ENCODE results near the gene ASPM.

ASPM gene

DNA sequence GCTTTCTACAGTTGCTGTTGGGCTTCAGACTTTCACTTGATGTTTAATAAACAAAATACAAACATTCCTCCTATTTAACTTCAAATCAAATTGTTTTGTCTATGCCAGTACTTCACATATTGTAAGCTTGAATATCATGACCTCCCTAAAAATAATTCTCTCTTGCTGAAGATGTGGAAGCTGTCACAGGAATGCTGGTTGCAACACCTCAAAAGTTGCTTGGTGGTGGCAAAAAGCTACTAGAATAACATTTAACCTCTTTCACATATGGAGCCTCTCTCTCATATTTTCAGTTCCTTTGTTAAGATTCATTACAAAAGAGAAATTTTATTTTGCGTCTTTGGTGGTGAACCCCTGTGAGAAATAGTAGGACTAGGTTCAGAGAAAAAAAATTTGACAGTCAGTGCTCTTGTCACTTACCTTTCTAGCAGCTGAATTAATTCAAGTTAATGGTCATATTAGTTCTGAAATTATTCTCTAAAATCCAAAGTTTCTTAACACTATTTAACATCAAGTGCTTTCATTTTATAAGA, 53.9 kb downstream of the ASPM start:
- Histone ChIP-seq H3K9ac (ENCODE audit: low read length in 5 of 5) (no peak overlapping the region), H3K27me3 (ENCODE audit: control insufficient read depth in 5 of 5, insufficient read depth in 4 of 5, low read length in 5 of 5) (no peaks in the 10 kb centered on the region), H3K4me1 (ENCODE audit: control insufficient read depth in 5 of 5, insufficient read depth in 5 of 5, low read length in 5 of 5) (peaks cover 0 to 4% (median 0%) of the 10 kb centered on the region in 5 donors), H3K36me3 (ENCODE audit: control insufficient read depth in 5 of 5, insufficient read depth in 5 of 5, low read length in 5 of 5) (no peaks in the 10 kb centered on the region), H3K9me3 (ENCODE audit: control insufficient read depth in 5 of 5, low read length in 5 of 5) (no peaks in the 10 kb centered on the region), H3K4me3 (ENCODE audit: low read depth in 1 of 5, low read length in 5 of 5) (no peak overlapping the region), H3K27ac (ENCODE audit: low read depth, low read length) (no peak overlapping the region)

GRCh38 chr1:197083474-197083873, 63.0 kb downstream of the ASPM start:
- no peaks in the 10 kb centered on the region for H3K36me3 ChIP-seq (ENCODE audit: control insufficient read depth in 5 of 5, insufficient read depth in 5 of 5, low read length in 5 of 5)
- H3K4me1 ChIP-seq (ENCODE audit: control insufficient read depth in 5 of 5, insufficient read depth in 5 of 5, low read length in 5 of 5), result peaks cover 0 to 2% (median 0%) of the 10 kb centered on the region in 5 donors
- peaks cover 0 to 7% (median 0%) of the 10 kb centered on the region in 5 donors for H3K9me3 ChIP-seq (ENCODE audit: control insufficient read depth in 5 of 5, low read length in 5 of 5)
- H3K4me3 ChIP-seq (ENCODE audit: low read depth in 1 of 5, low read length in 5 of 5), result no peak overlapping the region
- no peaks in the 10 kb centered on the region for H3K27me3 ChIP-seq (ENCODE audit: control insufficient read depth in 5 of 5, insufficient read depth in 4 of 5, low read length in 5 of 5)
- no peak overlapping the region for H3K9ac ChIP-seq (ENCODE audit: low read length in 5 of 5)
- no peak overlapping the region for H3K27ac ChIP-seq (ENCODE audit: low read depth, low read length)

DNA sequence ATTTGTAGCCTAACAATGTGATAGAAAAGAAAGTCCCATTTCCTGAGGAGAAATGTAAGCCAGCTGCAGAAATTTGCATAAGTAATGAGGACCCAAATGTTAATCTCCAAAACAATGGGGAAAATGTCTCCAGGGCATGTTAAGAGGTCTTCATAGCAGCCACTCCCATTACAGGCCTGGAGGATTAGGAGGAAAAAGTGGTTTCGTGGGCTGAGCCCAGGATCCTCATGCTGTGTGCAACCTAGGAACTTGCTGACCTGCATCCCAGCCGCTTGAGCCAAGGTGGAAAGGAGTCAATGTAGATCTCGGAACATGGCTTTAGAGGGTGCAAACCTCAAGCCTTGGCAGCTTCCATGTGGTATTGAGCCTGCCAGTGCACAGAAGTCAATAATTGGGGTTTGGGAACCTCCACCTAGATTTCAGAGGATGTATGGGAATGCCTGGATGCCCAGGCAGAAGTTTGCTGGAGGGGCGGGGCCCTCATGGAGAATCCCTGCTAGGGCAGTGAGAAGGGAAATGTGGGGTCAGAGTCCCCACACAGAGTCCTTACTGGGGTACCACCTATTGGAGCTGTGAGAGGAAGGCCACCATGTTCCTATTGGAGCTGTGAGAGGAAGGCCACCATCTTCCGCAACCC, 65.2 kb downstream of the ASPM start:
- no peak overlapping the region for H3K9ac ChIP-seq (ENCODE audit: low read length in 5 of 5)
- H3K9me3 ChIP-seq (ENCODE audit: control insufficient read depth in 5 of 5, low read length in 5 of 5), result peaks cover 0 to 7% (median 0%) of the 10 kb centered on the region in 5 donors
- H3K4me1 ChIP-seq (ENCODE audit: control insufficient read depth in 5 of 5, insufficient read depth in 5 of 5, low read length in 5 of 5), result peaks cover 0 to 2% (median 0%) of the 10 kb centered on the region in 5 donors
- no peaks in the 10 kb centered on the region for H3K36me3 ChIP-seq (ENCODE audit: control insufficient read depth in 5 of 5, insufficient read depth in 5 of 5, low read length in 5 of 5)
- no peak overlapping the region for H3K27ac ChIP-seq (ENCODE audit: low read depth, low read length)
- H3K27me3 ChIP-seq (ENCODE audit: control insufficient read depth in 5 of 5, insufficient read depth in 4 of 5, low read length in 5 of 5), result no peaks in the 10 kb centered on the region
- H3K4me3 ChIP-seq (ENCODE audit: low read depth in 1 of 5, low read length in 5 of 5), result peak overlapping the region in 1 of 5 donors; percentile 33

GRCh38 chr1:197080323-197080722, 66.1 kb downstream of the ASPM start:
- Histone ChIP-seq H3K4me3 (ENCODE audit: low read depth in 1 of 5, low read length in 5 of 5) (no peak overlapping the region), H3K4me1 (ENCODE audit: control insufficient read depth in 5 of 5, insufficient read depth in 5 of 5, low read length in 5 of 5) (peaks cover 0 to 2% (median 0%) of the 10 kb centered on the region in 5 donors), H3K27ac (ENCODE audit: low read depth, low read length) (no peak overlapping the region), H3K36me3 (ENCODE audit: control insufficient read depth in 5 of 5, insufficient read depth in 5 of 5, low read length in 5 of 5) (no peaks in the 10 kb centered on the region), H3K9me3 (ENCODE audit: control insufficient read depth in 5 of 5, low read length in 5 of 5) (peaks cover 0 to 7% (median 0%) of the 10 kb centered on the region in 5 donors), H3K9ac (ENCODE audit: low read length in 5 of 5) (no peak overlapping the region), H3K27me3 (ENCODE audit: control insufficient read depth in 5 of 5, insufficient read depth in 4 of 5, low read length in 5 of 5) (no peaks in the 10 kb centered on the region)

DNA sequence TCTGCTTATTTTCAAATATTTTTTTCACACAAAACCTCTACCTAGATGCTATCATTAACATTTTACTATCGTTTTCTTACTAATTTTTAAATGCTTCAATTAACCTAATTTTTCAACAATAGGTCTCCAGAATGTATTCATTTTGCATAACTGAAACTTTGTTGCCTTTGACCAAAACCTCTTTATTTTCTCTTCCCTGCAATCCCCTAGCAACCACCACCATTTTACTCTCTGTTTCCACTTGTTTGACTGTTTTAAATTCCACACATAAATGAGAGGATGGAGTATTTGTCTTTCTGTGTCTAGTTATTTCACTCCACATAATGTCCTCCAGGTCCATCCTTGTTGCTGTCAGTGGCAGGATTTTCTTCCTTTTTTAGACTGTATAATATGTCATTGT, 69.9 kb downstream of the ASPM start:
- Histone ChIP-seq H3K4me1 (ENCODE audit: control insufficient read depth in 5 of 5, insufficient read depth in 5 of 5, low read length in 5 of 5) (no peaks in the 10 kb centered on the region), H3K9ac (ENCODE audit: low read length in 5 of 5) (no peak overlapping the region), H3K27me3 (ENCODE audit: control insufficient read depth in 5 of 5, insufficient read depth in 4 of 5, low read length in 5 of 5) (no peaks in the 10 kb centered on the region), H3K36me3 (ENCODE audit: control insufficient read depth in 5 of 5, insufficient read depth in 5 of 5, low read length in 5 of 5) (no peaks in the 10 kb centered on the region), H3K4me3 (ENCODE audit: low read depth in 1 of 5, low read length in 5 of 5) (no peak overlapping the region), H3K27ac (ENCODE audit: low read depth, low read length) (no peak overlapping the region), H3K9me3 (ENCODE audit: control insufficient read depth in 5 of 5, low read length in 5 of 5) (peaks cover 0 to 6% (median 0%) of the 10 kb centered on the region in 5 donors)

GRCh38 chr1:197073978-197074377, 72.5 kb downstream of the ASPM start:
- Histone ChIP-seq H3K4me1 (ENCODE audit: control insufficient read depth in 5 of 5, insufficient read depth in 5 of 5, low read length in 5 of 5) (no peaks in the 10 kb centered on the region), H3K27ac (ENCODE audit: low read depth, low read length) (no peak overlapping the region), H3K4me3 (ENCODE audit: low read depth in 1 of 5, low read length in 5 of 5) (no peak overlapping the region), H3K36me3 (ENCODE audit: control insufficient read depth in 5 of 5, insufficient read depth in 5 of 5, low read length in 5 of 5) (no peaks in the 10 kb centered on the region), H3K9ac (ENCODE audit: low read length in 5 of 5) (no peak overlapping the region), H3K27me3 (ENCODE audit: control insufficient read depth in 5 of 5, insufficient read depth in 4 of 5, low read length in 5 of 5) (no peaks in the 10 kb centered on the region), H3K9me3 (ENCODE audit: control insufficient read depth in 5 of 5, low read length in 5 of 5) (no peaks in the 10 kb centered on the region)

DNA sequence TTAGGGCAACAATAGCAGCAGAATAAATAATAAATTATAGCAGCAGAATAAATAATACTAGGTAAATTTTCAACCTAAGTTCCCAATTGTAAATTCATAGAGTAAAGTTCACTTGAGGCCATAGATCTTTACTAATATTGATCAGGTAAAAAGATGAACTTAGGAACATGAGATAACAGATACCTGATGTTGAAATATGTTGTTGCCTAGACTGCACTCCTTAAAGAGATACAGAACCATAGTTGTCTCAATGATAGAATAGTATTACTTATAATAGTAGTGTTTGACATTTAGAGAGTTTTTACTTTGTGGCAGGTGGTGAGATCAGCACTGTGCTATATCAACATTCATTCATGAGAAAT, 79.0 kb downstream of the ASPM start:
- H3K9me3 ChIP-seq (ENCODE audit: control insufficient read depth in 5 of 5, low read length in 5 of 5), result peaks cover 0 to 5% (median 0%) of the 10 kb centered on the region in 5 donors
- no peaks in the 10 kb centered on the region for H3K27me3 ChIP-seq (ENCODE audit: control insufficient read depth in 5 of 5, insufficient read depth in 4 of 5, low read length in 5 of 5)
- H3K27ac ChIP-seq (ENCODE audit: low read depth, low read length), result no peak overlapping the region
- no peak overlapping the region for H3K4me3 ChIP-seq (ENCODE audit: low read depth in 1 of 5, low read length in 5 of 5)
- no peaks in the 10 kb centered on the region for H3K36me3 ChIP-seq (ENCODE audit: control insufficient read depth in 5 of 5, insufficient read depth in 5 of 5, low read length in 5 of 5)
- no peaks in the 10 kb centered on the region for H3K4me1 ChIP-seq (ENCODE audit: control insufficient read depth in 5 of 5, insufficient read depth in 5 of 5, low read length in 5 of 5)
- no peak overlapping the region for H3K9ac ChIP-seq (ENCODE audit: low read length in 5 of 5)

- Histone ChIP-seq H3K4me3 (ENCODE audit: low read depth in 1 of 5, low read length in 5 of 5) (no peak within 1 kb of the TSS), H3K27ac (ENCODE audit: low read depth, low read length) (no peak within 1 kb of the TSS), H3K36me3 (ENCODE audit: control insufficient read depth in 5 of 5, insufficient read depth in 5 of 5, low read length in 5 of 5) (no peaks in the 10 kb centered on the region), H3K4me1 (ENCODE audit: control insufficient read depth in 5 of 5, insufficient read depth in 5 of 5, low read length in 5 of 5) (no peaks in the 10 kb centered on the region), H3K9ac (ENCODE audit: low read length in 5 of 5) (no peak within 1 kb of the TSS), H3K9me3 (ENCODE audit: control insufficient read depth in 5 of 5, low read length in 5 of 5) (peaks cover 0 to 5% (median 0%) of the 10 kb centered on the region in 5 donors), H3K27me3 (ENCODE audit: control insufficient read depth in 5 of 5, insufficient read depth in 4 of 5, low read length in 5 of 5) (no peaks in the 10 kb centered on the region)
Measured at GRCh38 chr1:197066719-197067456, 79.6 kb downstream of the ASPM start, which contains the start of gene F13B. TSS of gene F13B (minus strand) at chr1:197067260. CDS start at chr1:197067223, 37 bp downstream.

DNA sequence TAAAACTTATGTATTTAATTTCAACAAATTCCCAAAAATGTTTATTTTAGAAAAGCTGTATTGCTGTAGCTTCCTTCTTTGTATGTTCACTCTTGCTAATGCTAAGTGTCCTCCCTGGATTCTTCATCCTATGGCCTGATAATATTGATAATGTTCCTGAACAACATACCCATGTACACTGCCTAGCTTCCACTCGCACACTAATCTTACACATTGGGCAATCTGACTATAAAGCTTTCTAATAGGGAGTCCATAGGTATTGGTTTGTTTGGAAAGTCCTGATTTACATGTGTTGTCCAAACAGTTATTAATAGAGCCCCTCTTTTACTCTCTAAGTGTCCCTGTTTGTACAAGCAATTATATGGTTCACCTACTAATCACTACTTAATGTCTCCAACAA, 80.2 kb downstream of the ASPM start:
- H3K9me3 ChIP-seq (ENCODE audit: control insufficient read depth in 5 of 5, low read length in 5 of 5), result peaks cover 0 to 5% (median 0%) of the 10 kb centered on the region in 5 donors
- no peaks in the 10 kb centered on the region for H3K36me3 ChIP-seq (ENCODE audit: control insufficient read depth in 5 of 5, insufficient read depth in 5 of 5, low read length in 5 of 5)
- no peak overlapping the region for H3K9ac ChIP-seq (ENCODE audit: low read length in 5 of 5)
- no peak overlapping the region for H3K4me3 ChIP-seq (ENCODE audit: low read depth in 1 of 5, low read length in 5 of 5)
- H3K4me1 ChIP-seq (ENCODE audit: control insufficient read depth in 5 of 5, insufficient read depth in 5 of 5, low read length in 5 of 5), result no peaks in the 10 kb centered on the region
- no peak overlapping the region for H3K27ac ChIP-seq (ENCODE audit: low read depth, low read length)
- no peaks in the 10 kb centered on the region for H3K27me3 ChIP-seq (ENCODE audit: control insufficient read depth in 5 of 5, insufficient read depth in 4 of 5, low read length in 5 of 5)

GRCh38 chr1:197065559-197065958, 80.9 kb downstream of the ASPM start:
- Histone ChIP-seq H3K36me3 (ENCODE audit: control insufficient read depth in 5 of 5, insufficient read depth in 5 of 5, low read length in 5 of 5) (no peaks in the 10 kb centered on the region), H3K4me3 (ENCODE audit: low read depth in 1 of 5, low read length in 5 of 5) (no peak overlapping the region), H3K4me1 (ENCODE audit: control insufficient read depth in 5 of 5, insufficient read depth in 5 of 5, low read length in 5 of 5) (no peaks in the 10 kb centered on the region), H3K27ac (ENCODE audit: low read depth, low read length) (no peak overlapping the region), H3K9me3 (ENCODE audit: control insufficient read depth in 5 of 5, low read length in 5 of 5) (peaks cover 0 to 5% (median 0%) of the 10 kb centered on the region in 5 donors), H3K9ac (ENCODE audit: low read length in 5 of 5) (no peak overlapping the region), H3K27me3 (ENCODE audit: control insufficient read depth in 5 of 5, insufficient read depth in 4 of 5, low read length in 5 of 5) (no peaks in the 10 kb centered on the region)
